Measurements from ENCODE around the gene STRN.
"Not testable (repeated sequence)": the region's sequence is repeated elsewhere in the genome, so short reads cannot be mapped to it uniquely, and the experiment has no call there.

Gene STRN

DNA sequence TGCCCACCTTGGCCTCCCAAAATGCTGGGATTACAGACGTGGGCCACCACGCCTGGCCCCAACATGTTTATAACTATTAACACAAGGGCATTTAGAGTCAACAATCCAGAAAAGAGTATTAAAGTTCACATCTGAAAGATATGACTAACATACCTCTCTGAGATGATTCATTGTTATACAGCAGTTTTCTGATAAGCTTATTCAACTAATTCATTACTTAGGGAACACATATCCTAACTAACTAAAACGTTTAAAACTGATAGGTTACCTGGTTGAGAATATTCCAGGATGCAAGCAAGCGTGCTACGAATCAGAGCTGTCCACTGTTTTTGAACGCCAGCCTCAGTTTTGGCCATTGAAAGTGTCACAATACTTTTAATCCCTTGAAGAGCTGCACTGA, 34.0 kb upstream of the STRN start:
- Mint-ChIP-seq H3K4me1 (peaks cover 7% of the 10 kb centered on the region), H3K36me3 (ENCODE audit: low read depth) (peaks cover 44% of the 10 kb centered on the region), H3K27me3 (ENCODE audit: low read depth, poor library complexity) (no peaks in the 10 kb centered on the region), H3K4me3 (no peak overlapping the region), H3K9me3 (peaks cover 6% of the 10 kb centered on the region), H3K27ac (no peak overlapping the region)
- TF ChIP-seq CTCF (IDR thresholded peaks at IDR 0.05), result no peak
- DNase-seq, result no peak

- H3K4me3 Mint-ChIP-seq; H3K9me3 Mint-ChIP-seq; H3K4me1 Mint-ChIP-seq; H3K27ac Mint-ChIP-seq; DNase-seq; H3K27me3 Mint-ChIP-seq (ENCODE audit: low read depth, poor library complexity): not testable (repeated sequence)
- H3K36me3 Mint-ChIP-seq (ENCODE audit: low read depth), result peaks cover 38% of the 10 kb centered on the region
Measured at GRCh38 chr2:36999416-36999815, 33.1 kb upstream of the STRN start.

- Mint-ChIP-seq H3K36me3 (ENCODE audit: low read depth) (peaks cover 48% of the 10 kb centered on the region), H3K4me3 (no peak overlapping the region), H3K27ac (no peak overlapping the region), H3K9me3 (peaks cover 6% of the 10 kb centered on the region), H3K4me1 (no peaks in the 10 kb centered on the region), H3K27me3 (ENCODE audit: low read depth, poor library complexity) (no peaks in the 10 kb centered on the region)
- no peak for DNase-seq
- TF ChIP-seq CTCF (IDR thresholded peaks at IDR 0.05), result no peak
Measured at GRCh38 chr2:36993841-36994620, 27.7 kb upstream of the STRN start.

DNA sequence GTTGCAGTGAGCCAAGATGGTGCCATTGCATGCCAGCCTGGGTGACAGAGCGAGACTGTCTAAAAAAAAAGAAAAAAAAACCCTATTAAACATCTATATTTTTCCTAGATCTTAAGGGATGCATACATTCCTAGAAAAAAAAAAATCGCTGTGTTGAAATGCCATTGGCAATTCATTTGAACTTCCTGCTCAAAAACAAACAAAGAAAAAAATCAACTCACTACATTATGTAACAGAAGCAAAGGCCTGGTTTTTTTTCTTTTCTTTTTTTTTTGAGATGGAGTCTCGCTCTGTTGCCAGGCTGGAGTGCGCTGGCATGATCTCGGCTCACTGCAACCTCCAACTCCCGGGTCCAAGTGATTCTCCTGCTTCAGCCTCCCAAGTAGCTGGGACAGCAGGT, 21.7 kb upstream of the STRN start:
- DNase-seq, result no peak
- no peak for TF ChIP-seq CTCF (IDR thresholded peaks at IDR 0.05)
- Mint-ChIP-seq H3K27me3 (ENCODE audit: low read depth, poor library complexity) (no peaks in the 10 kb centered on the region), H3K27ac (no peak overlapping the region), H3K36me3 (ENCODE audit: low read depth) (peaks cover 28% of the 10 kb centered on the region), H3K4me1 (no peaks in the 10 kb centered on the region), H3K4me3 (no peak overlapping the region), H3K9me3 (no peaks in the 10 kb centered on the region)

- no peak for TF ChIP-seq CTCF (IDR thresholded peaks at IDR 0.05)
- H3K4me3 Mint-ChIP-seq, result no peak overlapping the region
- H3K9me3 Mint-ChIP-seq, result no peaks in the 10 kb centered on the region
- H3K27ac Mint-ChIP-seq, result no peak overlapping the region
- DNase-seq, result no peak
- no peaks in the 10 kb centered on the region for H3K4me1 Mint-ChIP-seq
- H3K36me3 Mint-ChIP-seq (ENCODE audit: low read depth), result peaks cover 16% of the 10 kb centered on the region
- no peaks in the 10 kb centered on the region for H3K27me3 Mint-ChIP-seq (ENCODE audit: low read depth, poor library complexity)
Measured at GRCh38 chr2:36982467-36982866, 16.1 kb upstream of the STRN start.

DNA sequence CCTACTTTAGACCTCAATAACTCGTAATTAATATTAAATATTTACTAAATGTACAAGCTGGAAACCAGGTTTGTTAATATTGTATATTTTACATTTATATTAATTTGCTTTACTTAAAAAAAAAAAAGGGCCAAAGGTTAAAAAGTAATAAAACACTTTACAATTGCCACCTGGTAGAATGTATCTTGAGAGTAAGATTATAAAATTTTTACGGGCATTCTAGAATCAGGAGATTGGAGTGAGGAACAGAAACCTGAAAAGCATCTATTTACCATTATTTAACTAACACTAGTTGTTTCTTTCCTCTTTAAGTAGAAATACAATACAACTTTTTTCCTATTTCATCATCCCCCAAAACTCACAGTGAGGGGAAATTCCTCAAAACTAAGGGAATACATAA, 15.6 kb upstream of the STRN start:
- no peak overlapping the region for H3K4me3 Mint-ChIP-seq
- H3K9me3 Mint-ChIP-seq, result no peaks in the 10 kb centered on the region
- H3K4me1 Mint-ChIP-seq, result no peaks in the 10 kb centered on the region
- no peak for TF ChIP-seq CTCF (IDR thresholded peaks at IDR 0.05)
- H3K36me3 Mint-ChIP-seq (ENCODE audit: low read depth), result peaks cover 16% of the 10 kb centered on the region
- no peak overlapping the region for H3K27ac Mint-ChIP-seq
- DNase-seq, result no peak
- no peaks in the 10 kb centered on the region for H3K27me3 Mint-ChIP-seq (ENCODE audit: low read depth, poor library complexity)

GRCh38 chr2:36979007-36979406, 12.7 kb upstream of the STRN start:
- H3K27ac Mint-ChIP-seq, DNase-seq: not testable (repeated sequence)
- peaks cover 16% of the 10 kb centered on the region for H3K36me3 Mint-ChIP-seq (ENCODE audit: low read depth)

More at GRCh38 chr2:36979007-36979406, 12.7 kb upstream of the STRN start:
- not testable (repeated sequence) for H3K4me3 Mint-ChIP-seq; H3K27me3 Mint-ChIP-seq (ENCODE audit: low read depth, poor library complexity); H3K9me3 Mint-ChIP-seq; H3K4me1 Mint-ChIP-seq

Measured in nephron progenitor cell (in vitro differentiated cells).